Measurements from ENCODE around the gene ZNF70. TPM values are rescaled to one million over a fixed set of nuclear protein-coding genes. Genes with fewer than 3 reads are reported as not detected.

Gene ZNF70
- total RNA-seq, 1 experiment from 2014 or later: 5.4 TPM

- no peak for TF ChIP-seq CTCF (IDR thresholded peaks at IDR 0.05; ENCODE audit: insufficient read depth in 1 of 2, low read depth in 1 of 2, low read length in 1 of 2, severe bottlenecking in 1 of 2, unreplicated experiment in 1 of 2)
- Histone ChIP-seq H3K27me3 (replicated peaks; ENCODE audit: control insufficient read depth, insufficient read depth, low read length) (no peaks in the 10 kb centered on the region), H3K9me3 (no peaks in the 10 kb centered on the region), H3K36me3 (ENCODE audit: control insufficient read depth, insufficient read depth, low read length) (no peaks in the 10 kb centered on the region; the same call in 1 of the 2 replicates), H3K4me1 (peaks cover 4% of the 10 kb centered on the region; the same call in 1 of the 2 replicates), H3K4me3 (ENCODE audit: low read depth, low read length) (no peak overlapping the region)
- Mint-ChIP-seq H3K9me3 (ENCODE audit: unreplicated experiment) (no peaks in the 10 kb centered on the region), H3K27me3 (ENCODE audit: insufficient read depth, unreplicated experiment) (no peaks in the 10 kb centered on the region), H3K27ac (ENCODE audit: unreplicated experiment) (no peak overlapping the region), H3K4me3 (ENCODE audit: unreplicated experiment) (no peak overlapping the region), H3K36me3 (ENCODE audit: insufficient read depth, unreplicated experiment) (peaks cover 46% of the 10 kb centered on the region), H3K4me1 (ENCODE audit: low read depth, unreplicated experiment) (no peaks in the 10 kb centered on the region)
- POLR2A ChIA-PET: interaction anchor here (0.6 kb wide), 1 partner anchor 85 kb away, joined by 3 read pairs; no protein-coding TSS in a partner anchor
- CTCF ChIA-PET: interaction anchor here (0.5 to 0.6 kb wide), 3 partner anchors 10 to 83 kb away, joined by 3 to 4 read pairs (median 3); no protein-coding TSS in a partner anchor
- DNase-seq: no peak
- intact Hi-C loops (cut with micrococcal nuclease; ENCODE audit: unreplicated experiment): no loop called here
- BruUV-seq (replicated peaks): no TSS peak
Observed at GRCh38 chr22:23713696-23714595, 37.0 kb downstream of the ZNF70 start.

DNA sequence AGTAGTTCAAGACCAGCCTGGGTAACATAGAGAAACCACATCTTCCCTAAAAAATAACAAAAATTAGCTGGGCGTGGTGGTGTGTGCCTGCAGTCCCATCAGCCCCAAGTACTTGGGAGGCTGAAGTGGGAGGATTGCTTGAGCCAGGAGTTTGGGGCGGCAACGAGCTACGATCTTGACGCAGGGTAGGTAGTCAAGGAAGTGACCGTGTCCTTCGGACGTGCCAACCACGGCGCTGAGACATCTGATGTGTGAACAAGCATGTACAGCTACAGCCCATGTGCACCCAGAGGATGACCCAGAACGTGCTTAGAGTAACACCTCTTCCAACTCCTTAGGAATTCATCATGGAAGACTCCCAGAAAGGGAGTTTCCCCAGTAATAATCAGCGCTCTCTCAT, 38.7 kb downstream of the ZNF70 start:
- Mint-ChIP-seq H3K4me1 (ENCODE audit: low read depth, unreplicated experiment) (no peaks in the 10 kb centered on the region), H3K4me3 (ENCODE audit: unreplicated experiment) (no peak overlapping the region), H3K36me3 (ENCODE audit: insufficient read depth, unreplicated experiment) (peaks cover 61% of the 10 kb centered on the region), H3K9me3 (ENCODE audit: unreplicated experiment) (no peaks in the 10 kb centered on the region), H3K27me3 (ENCODE audit: insufficient read depth, unreplicated experiment) (no peaks in the 10 kb centered on the region), H3K27ac (ENCODE audit: unreplicated experiment) (no peak overlapping the region)
- no peak for TF ChIP-seq CTCF (IDR thresholded peaks at IDR 0.05; ENCODE audit: insufficient read depth in 1 of 2, low read depth in 1 of 2, low read length in 1 of 2, severe bottlenecking in 1 of 2, unreplicated experiment in 1 of 2)
- POLR2A ChIA-PET: no interaction called here
- CTCF ChIA-PET: no interaction called here
- Histone ChIP-seq H3K27me3 (replicated peaks; ENCODE audit: control insufficient read depth, insufficient read depth, low read length) (no peaks in the 10 kb centered on the region), H3K4me3 (ENCODE audit: low read depth, low read length) (no peak overlapping the region), H3K36me3 (ENCODE audit: control insufficient read depth, insufficient read depth, low read length) (no peaks in the 10 kb centered on the region; the same call in 1 of the 2 replicates), H3K4me1 (no peaks in the 10 kb centered on the region), H3K9me3 (no peaks in the 10 kb centered on the region)
- BruUV-seq (replicated peaks): no TSS peak
- intact Hi-C loops (cut with micrococcal nuclease; ENCODE audit: unreplicated experiment): no loop called here
- no peak for DNase-seq

GRCh38 chr22:23709107-23709506, 41.8 kb downstream of the ZNF70 start:
- no peaks in the 10 kb centered on the region for H3K4me1 ChIP-seq

More at GRCh38 chr22:23709107-23709506, 41.8 kb downstream of the ZNF70 start:
- BruUV-seq (replicated peaks): no TSS peak
- Histone ChIP-seq H3K4me3 (ENCODE audit: low read depth, low read length) (no peak overlapping the region), H3K36me3 (ENCODE audit: control insufficient read depth, insufficient read depth, low read length) (no peaks in the 10 kb centered on the region; the same call in 1 of the 2 replicates), H3K9me3 (no peaks in the 10 kb centered on the region), H3K27me3 (replicated peaks; ENCODE audit: control insufficient read depth, insufficient read depth, low read length) (no peaks in the 10 kb centered on the region)
- H3K27ac Mint-ChIP-seq (ENCODE audit: unreplicated experiment): no peak overlapping the region
- intact Hi-C loops (cut with micrococcal nuclease; ENCODE audit: unreplicated experiment): no loop called here
- H3K36me3 Mint-ChIP-seq (ENCODE audit: insufficient read depth, unreplicated experiment): peaks cover 83% of the 10 kb centered on the region
- no peaks in the 10 kb centered on the region for H3K4me1 Mint-ChIP-seq (ENCODE audit: low read depth, unreplicated experiment)
- H3K9me3 Mint-ChIP-seq (ENCODE audit: unreplicated experiment): no peaks in the 10 kb centered on the region
- DNase-seq: no peak
- no peak overlapping the region for H3K4me3 Mint-ChIP-seq (ENCODE audit: unreplicated experiment)
- H3K27me3 Mint-ChIP-seq (ENCODE audit: insufficient read depth, unreplicated experiment): no peaks in the 10 kb centered on the region
- POLR2A ChIA-PET: no interaction called here
- TF ChIP-seq CTCF (IDR thresholded peaks at IDR 0.05; ENCODE audit: insufficient read depth in 1 of 2, low read depth in 1 of 2, low read length in 1 of 2, severe bottlenecking in 1 of 2, unreplicated experiment in 1 of 2): no peak
- CTCF ChIA-PET: no interaction called here

Data from Caco-2 (cell line).